ENCODE measurements around the gene DDX20. TPM values are rescaled to one million over a fixed set of nuclear protein-coding genes. Genes with fewer than 3 reads are reported as not detected.
A peak's percentile ranks its signal among the peaks of the same experiment; 100 is the strongest.

The DDX20 gene
- total RNA-seq, 1 donor from 2014 or later, result 10.9 TPM

DNA sequence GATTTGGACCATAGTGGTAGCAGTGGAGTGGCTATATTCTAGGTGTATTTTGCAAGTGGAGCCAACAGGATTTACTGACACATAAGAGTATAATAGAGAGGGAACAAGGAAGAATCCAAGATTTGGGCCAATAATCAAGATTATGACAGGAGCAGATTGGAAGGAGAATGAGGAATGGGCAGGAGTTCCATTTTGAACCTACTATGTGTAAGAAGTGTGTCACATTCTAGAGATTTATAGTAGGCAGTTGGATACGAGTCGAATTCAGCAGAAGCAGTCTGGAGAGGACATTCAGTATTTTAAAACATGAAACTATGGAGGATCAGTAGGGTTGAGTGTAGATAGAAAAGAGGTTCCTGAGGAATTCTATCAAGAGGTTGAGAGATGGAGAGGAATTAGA lies 38.3 kb upstream of the DDX20 start:
- ATAC-seq (no peak), DNase-seq (no peak)
- no peak overlapping the region for H3K27ac ChIP-seq
- TF ChIP-seq, protein P1, sequence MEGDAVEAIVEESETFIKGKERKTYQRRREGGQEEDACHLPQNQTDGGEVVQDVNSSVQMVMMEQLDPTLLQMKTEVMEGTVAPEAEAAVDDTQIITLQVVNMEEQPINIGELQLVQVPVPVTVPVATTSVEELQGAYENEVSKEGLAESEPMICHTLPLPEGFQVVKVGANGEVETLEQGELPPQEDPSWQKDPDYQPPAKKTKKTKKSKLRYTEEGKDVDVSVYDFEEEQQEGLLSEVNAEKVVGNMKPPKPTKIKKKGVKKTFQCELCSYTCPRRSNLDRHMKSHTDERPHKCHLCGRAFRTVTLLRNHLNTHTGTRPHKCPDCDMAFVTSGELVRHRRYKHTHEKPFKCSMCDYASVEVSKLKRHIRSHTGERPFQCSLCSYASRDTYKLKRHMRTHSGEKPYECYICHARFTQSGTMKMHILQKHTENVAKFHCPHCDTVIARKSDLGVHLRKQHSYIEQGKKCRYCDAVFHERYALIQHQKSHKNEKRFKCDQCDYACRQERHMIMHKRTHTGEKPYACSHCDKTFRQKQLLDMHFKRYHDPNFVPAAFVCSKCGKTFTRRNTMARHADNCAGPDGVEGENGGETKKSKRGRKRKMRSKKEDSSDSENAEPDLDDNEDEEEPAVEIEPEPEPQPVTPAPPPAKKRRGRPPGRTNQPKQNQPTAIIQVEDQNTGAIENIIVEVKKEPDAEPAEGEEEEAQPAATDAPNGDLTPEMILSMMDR (IDR thresholded peaks at IDR 0.05), result no peak
- intact Hi-C loops (cut with DNase I), result no loop called here
- H3K27me3 ChIP-seq, result no peaks in the 10 kb centered on the region
- H3K4me3 ChIP-seq, result no peak overlapping the region
- H3K4me1 ChIP-seq, result peaks cover 21% of the 10 kb centered on the region
- no peaks in the 10 kb centered on the region for H3K9me3 ChIP-seq
- peaks cover 11% of the 10 kb centered on the region for H3K36me3 ChIP-seq

DNA sequence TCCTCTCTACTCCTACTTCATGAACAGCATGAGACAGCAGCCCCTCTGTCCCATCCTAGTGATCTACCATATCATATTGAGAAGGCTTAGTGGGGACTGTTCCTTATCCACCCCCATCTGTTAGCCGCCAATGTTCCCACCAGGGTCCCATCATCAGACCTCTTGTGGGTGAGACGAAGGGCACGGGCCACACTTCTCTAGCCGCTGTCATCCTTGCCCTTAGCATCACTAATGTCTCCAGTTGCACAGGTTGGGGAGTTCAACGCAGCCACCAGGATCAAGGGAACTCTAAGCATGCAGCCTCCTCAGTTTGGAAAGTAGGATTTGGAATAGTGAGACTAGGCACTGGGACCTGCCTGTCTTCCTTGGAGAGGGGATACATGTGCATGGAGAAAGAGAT lies 36.6 kb upstream of the DDX20 start:
- H3K36me3 ChIP-seq, result peaks cover 4% of the 10 kb centered on the region
- DNase-seq (no peak), ATAC-seq (no peak)
- no peak overlapping the region for H3K4me3 ChIP-seq
- H3K27me3 ChIP-seq, result no peaks in the 10 kb centered on the region
- intact Hi-C loops (cut with DNase I), result no loop called here
- H3K4me1 ChIP-seq, result peaks cover 33% of the 10 kb centered on the region
- TF ChIP-seq, protein P1 (IDR thresholded peaks at IDR 0.05), result no peak
- H3K27ac ChIP-seq, result no peak overlapping the region
- H3K9me3 ChIP-seq, result no peaks in the 10 kb centered on the region

DNA sequence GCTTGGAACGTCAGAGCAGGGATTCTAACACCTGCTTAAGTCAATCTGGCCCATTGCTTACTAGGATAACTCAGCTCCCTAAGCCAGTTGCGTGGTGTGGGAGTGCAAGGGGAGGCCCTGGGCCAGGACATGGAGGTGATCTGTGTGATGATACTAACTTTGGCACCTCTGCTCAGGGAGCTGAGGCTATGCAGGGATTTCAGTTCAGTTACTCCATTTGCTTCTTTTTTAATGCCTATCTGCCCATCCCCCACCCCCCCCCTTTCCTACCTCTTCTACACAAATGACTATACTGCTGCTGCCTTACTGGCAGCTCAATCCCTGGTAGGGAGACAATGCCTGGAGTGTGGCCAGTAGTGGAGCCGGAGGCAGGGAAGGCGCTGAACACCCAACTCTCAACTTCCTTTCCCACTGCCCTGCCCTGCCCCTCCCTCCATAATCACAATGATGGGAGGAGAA lies 36.0 kb upstream of the DDX20 start:
- no peak for DNase-seq
- H3K4me1 ChIP-seq, result peaks cover 33% of the 10 kb centered on the region
- no peaks in the 10 kb centered on the region for H3K9me3 ChIP-seq
- H3K4me3 ChIP-seq, result no peak overlapping the region
- H3K36me3 ChIP-seq, result peaks cover 4% of the 10 kb centered on the region
- no peaks in the 10 kb centered on the region for H3K27me3 ChIP-seq
- ATAC-seq, result peak; percentile 32
- TF ChIP-seq, protein P1 (IDR thresholded peaks at IDR 0.05), result no peak
- intact Hi-C loops (cut with DNase I), result no loop called here
- peak overlapping the region; percentile 68 for H3K27ac ChIP-seq

DNA sequence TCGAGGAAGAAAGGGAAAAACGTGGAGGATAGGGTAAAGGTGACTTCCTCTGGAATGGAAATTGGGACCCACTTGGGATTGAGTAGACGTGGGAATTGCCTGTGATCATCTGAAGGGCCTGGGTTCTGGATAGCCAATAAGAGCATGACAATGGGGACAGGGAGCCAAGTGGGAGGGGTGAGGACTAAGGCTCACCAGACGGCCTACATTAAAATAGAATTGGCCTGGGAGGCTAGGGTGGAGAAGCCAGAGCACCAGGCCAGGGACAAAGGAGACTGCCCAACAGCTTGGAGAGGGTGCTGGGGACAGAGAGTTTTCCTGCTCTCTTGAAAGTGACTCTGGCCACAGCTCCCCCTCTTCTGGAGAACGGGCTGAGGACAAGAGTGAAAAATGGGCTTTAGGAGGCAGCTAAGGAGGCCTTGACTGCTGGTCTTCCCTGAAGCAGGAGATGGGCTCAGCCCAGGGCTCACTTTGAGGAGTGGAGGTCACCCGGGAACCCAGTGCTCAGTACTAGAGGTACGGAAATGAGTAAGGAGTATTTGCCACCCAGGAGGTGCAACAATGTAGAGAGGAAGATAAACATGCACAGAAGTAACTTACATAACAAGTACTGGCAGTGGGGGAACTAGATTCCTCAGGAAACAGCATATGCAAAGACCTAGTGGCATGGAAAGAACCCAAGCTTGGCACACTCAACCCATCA lies 35.3 kb upstream of the DDX20 start:
- ATAC-seq (peak; percentile 75), DNase-seq (no peak)
- Histone ChIP-seq H3K36me3 (peaks cover 4% of the 10 kb centered on the region), H3K27ac (peak overlapping the region; percentile 68), H3K27me3 (no peaks in the 10 kb centered on the region), H3K4me1 (peaks cover 33% of the 10 kb centered on the region), H3K4me3 (no peak overlapping the region), H3K9me3 (no peaks in the 10 kb centered on the region)
- TF ChIP-seq, protein P1 (IDR thresholded peaks at IDR 0.05), result no peak
- intact Hi-C loops (cut with DNase I), result no loop called here

DNA sequence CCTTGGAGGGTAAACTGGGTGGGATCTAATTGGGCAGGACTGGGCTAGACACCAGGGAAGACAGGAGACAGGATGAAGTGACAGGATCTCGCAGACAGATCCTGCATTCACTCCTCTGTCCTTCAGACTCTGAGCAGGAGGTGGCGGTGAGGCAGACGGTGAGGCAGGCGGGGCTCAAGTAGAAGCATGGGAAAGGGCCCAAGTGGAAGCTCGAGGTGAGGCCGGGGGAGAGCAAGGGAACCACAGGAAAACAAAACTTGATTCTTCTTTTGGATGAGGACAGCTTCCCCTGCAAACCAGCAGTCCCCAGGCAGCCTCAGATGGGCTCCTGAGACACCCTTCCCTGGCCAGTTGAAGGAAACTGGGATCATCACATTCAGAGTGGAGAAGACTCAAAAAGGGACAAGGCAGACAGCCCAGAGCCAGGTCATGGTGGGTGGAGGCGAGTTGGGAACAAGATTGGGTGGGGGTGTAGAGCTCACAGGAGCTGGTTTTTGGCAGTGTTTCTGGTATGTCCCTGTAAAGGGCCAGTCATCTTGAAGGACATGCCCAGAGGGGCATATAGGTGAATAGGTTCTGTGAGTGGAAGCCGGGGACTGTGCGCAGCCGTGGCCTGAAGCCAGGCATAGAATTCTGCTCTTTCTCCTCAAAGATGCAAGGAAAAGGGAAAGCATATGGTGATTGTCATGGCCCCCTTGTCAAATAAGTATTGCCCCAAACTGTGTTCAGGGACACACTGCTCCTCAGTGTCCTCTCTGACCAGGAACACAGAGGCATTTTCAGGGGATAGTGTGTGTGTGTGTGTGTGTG lies 34.5 kb upstream of the DDX20 start:
- Histone ChIP-seq H3K27me3 (no peaks in the 10 kb centered on the region), H3K4me1 (peaks cover 33% of the 10 kb centered on the region), H3K36me3 (peaks cover 4% of the 10 kb centered on the region), H3K27ac (peak overlapping the region; percentile 68), H3K9me3 (no peaks in the 10 kb centered on the region), H3K4me3 (no peak overlapping the region)
- intact Hi-C loops (cut with DNase I), result no loop called here
- DNase-seq (no peak), ATAC-seq (peak; percentile 24)
- TF ChIP-seq, protein P1 (IDR thresholded peaks at IDR 0.05), result no peak

Data from upper lobe of right lung (tissue), 1 donor.